SKM-1 (cell line): ENCODE results near the gene LMNA.
"Not testable (repeated sequence)": the region's sequence is repeated elsewhere in the genome, so short reads cannot be mapped to it uniquely, and the experiment has no call there.

Source experiments
- DNase-seq: peaks from one replicate; lab custom pipeline; 2025; ENCODE audit not compliant: unreplicated experiment; lab: John Stamatoyannopoulos, UW

Gene LMNA

DNA sequence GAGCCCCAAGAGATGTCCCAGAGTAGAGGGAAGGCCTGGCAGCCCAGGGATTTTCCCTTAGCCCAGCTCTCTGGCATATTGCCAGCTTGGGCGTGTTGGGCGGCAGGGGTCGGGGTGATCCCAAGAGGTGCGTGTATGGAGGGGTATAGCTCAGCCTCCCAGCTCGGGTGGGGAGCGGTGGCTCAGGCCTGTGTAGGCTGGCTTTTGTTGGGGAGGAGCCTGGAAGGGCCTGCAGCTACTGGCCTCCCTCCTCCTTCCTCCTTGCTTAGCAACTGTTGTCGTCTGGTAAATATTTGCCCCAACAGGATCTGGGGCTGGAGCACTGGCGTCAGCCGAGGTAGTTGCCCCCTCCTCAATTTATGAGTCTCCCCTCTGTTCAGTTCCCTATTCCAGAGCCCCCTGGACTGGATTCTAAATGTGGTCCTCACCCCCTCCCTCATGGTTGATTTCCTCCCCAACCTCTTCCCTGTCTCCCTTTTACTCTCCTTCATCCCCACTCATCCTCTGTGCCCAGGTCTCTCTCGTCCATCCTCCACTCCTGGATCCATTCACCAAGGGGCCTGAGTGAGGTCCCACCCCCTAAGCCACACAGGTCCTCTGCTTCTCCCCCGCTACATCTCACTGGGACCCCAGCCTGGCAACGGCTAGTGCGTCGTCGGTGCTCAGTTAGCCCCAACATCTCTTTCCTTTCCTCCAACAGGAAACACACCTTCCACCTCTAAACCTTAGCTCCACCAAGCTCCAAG lies 10.3 kb upstream of the LMNA start:
- no peak for DNase-seq

DNA sequence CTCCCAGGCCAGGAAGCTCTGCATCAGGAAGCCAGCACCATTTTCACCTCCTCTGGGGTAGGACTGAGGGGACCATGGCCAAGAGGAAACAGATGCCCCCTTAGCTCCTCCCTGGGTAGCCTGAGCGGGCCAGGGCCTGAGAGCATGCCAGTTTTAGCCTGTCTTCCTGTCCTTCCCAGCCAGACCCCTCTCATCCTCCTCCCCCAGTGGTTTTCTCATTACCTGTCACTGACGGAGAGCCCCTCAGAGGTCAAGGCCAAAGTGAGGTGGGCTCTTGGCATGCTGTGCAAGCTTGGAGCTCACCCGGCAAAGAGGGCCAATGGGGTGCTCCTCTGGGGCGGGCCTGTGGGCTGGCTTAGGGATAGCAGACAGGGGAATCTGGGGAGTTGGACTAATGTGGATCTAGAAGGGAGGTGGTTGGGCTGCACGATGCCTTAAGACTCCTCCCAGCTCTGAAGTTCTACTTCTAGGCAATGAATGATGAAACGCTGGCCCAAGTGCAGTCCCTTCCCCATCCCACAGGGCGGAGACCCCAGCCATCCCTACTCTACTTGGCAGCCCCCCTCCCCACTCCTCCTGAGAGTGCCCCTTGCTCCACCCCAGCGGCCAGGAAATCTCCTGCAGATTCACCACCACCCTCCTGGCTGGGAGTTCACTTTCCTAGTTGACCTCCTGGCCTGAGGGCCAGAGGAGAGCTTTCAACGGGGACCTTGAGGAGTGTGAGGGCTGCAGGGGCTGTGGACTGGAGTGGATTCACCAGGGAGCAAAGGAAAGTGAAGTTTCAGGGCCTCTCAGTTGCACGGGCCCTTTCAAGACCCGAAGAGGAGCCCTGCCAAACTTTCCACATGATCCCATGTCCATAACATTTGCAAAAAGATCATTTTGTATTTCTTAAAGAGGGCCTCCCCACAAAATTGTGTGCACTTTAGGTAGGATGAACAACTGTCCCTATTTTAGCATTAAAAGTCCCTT lies 9.4 kb upstream of the LMNA start:
- DNase-seq = no peak

- DNase-seq = no peak
Observed at GRCh38 chr1:156106624-156107488, 7.7 kb upstream of the LMNA start.

DNA sequence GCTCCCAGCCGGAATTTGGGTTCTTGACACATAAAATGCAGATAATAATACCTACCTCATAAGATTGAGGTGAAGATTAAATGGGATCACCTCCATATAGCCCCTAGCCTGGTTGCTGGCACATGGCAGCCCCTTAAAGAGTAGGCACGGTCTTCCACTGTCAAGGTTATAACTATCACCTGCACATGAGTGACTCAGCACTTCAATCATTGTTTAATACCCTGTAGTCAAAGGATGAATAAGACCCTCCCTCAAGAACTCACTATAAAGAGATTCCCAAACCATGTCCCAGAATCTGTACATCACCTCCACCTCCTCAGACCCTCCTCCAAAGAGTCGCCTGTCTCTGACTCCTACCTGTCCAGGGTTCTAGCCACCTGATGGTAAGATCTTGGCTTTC lies 6.5 kb upstream of the LMNA start:
- DNase-seq = no peak

- no peak for DNase-seq
Observed at GRCh38 chr1:156108664-156109241, 5.8 kb upstream of the LMNA start.

DNA sequence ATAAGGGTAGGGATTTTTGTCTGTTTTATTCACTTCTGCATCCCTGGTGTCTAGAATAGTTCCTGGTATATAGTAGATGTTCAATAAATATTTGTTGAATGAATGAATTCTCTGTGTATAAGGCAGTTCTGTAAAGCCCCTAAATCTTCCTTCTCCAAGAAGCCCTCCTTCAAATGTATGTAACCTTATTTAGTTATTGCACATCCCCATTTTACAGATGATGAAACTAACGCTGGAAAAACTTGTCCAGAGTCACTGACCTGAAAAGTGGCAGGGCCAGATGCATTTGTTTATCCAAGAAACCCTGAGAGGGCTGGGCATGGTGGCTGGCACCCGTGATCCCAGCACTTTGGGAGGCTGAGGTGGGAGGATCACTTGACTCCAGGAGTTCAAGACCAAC lies 4.3 kb upstream of the LMNA start:
- DNase-seq = no peak

DNA sequence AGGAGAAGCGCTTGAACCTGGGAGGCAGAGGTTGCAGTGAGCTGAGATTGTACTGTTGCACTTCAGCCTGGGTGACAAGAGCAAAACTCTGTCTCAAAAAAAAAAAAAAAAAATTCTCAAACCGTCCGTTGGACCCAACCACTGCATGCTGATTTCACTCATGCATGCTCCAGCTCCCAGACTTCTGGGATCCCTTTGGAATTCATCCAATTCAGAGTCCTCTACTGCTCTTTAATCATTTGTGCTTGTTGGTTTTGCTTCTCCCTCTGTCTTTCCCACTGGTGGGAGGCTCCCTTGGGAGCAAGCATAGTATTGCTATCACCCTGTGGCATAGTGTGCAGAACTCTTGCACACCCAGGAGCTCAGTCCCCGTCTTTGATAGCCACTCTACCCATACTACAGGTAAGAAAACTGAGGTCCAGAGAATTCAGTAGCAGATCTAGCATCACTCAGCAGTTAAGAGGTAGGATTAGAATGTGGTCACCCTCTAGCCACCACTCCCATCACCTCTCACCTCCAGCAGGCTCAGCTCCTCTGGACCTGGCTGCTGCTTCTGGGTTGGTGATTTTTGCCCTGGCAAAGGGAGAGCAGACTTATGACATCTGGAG lies 3.1 kb upstream of the LMNA start:
- no peak for DNase-seq

- DNase-seq = no peak
Observed at GRCh38 chr1:156112276-156113137, 2.0 kb upstream of the LMNA start.

DNA sequence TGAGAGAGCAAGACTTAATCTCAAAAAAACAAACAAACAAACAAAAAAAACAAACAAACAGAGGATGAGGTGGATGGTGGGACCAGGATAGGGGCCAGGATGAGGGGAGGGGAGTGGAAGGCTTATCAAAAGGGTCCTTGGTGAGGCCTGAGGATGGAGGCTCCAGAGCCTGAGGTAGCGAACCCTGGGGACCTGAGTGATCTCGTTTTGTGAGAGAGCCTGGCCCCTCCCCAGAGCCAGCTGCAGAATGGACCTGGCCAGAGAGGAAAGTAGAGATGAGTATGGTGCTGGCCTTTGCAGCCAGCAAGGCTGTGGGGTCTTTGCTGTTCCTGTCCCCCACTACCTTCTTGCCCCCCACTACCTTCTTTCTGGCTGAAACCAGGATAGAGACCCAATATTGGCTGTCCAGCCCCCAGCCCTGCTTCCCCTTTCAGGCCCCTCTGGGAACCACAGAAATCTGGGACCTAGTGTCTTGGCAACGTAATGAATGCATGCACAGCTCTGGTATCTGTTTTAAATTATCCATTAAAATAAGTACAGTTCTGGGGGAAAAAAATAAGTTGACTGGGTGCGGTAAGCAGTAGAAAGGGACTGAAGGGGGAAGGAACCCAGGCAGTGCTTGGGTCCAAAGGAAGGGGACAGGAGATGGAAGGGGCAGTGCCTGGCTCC lies 1.1 kb upstream of the LMNA start:
- DNase-seq = no peak

DNA sequence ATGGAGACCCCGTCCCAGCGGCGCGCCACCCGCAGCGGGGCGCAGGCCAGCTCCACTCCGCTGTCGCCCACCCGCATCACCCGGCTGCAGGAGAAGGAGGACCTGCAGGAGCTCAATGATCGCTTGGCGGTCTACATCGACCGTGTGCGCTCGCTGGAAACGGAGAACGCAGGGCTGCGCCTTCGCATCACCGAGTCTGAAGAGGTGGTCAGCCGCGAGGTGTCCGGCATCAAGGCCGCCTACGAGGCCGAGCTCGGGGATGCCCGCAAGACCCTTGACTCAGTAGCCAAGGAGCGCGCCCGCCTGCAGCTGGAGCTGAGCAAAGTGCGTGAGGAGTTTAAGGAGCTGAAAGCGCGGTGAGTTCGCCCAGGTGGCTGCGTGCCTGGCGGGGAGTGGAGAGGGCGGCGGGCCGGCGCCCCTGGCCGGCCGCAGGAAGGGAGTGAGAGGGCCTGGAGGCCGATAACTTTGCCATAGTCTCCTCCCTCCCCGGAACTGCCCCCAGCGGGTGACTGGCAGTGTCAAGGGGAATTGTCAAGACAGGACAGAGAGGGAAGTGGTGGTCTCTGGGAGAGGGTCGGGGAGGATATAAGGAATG lies 505 bp downstream of the LMNA start:
- no peak for DNase-seq

DNA sequence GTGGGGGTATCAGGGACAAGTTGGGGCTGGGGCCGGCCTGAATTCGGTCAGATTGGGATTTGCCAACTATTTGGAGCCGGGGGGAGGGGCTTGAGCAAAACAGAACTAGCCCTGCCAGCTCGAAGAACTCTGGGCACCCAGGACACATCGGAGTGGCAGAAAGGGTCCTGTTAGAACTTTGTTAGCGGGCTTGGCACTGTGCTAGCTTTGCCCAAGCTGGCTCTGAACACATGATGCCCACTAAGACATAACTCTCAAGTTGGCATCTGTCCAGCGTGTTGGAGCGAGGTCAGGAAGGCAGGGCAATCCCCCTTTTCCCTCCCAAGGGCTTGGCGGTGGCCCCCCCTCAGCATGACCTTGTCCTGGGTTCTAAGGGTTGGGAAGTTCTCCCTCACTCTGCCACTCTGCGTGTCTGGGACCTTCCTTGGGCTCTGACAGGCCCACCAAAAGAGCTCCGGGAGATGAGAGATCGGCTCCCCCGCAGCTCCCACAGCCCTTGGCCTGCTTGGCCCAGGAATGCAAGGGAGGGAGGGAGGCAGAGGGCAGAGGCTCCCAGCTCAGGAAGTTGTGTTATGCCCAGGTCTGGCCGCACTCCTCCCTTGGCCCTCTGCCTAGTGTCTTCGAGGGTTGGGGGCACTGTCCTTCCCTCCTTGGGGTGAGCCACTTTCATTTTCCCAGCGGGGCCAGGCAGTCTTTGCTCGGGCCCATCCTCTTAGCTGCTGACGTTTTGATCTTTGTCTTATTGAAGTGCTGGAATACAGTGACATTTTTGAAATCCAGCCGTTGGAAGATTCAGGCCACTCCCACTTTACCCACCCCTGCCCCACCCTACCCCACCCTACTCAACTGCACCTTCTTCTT lies 1.2 kb downstream of the LMNA start:
- DNase-seq = no peak

DNA sequence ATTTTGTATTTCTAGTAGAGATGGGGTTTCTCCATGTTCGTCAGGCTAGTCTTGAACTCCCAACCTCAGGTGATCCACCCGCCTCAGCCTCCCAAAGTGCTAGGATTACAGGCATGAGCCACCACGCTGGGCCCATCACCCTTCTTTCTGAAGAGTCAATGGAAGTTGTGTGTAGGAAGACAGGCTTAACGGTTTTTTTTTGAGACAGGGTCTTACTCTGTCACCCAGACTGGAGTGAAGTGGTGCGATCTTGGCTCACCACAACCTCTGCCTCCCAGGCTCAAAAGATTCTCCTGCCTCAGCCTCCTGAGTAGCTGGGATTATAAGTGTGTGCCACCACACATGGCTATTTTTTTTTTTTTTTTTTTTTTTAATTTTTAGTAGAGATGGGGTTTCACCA lies 2.2 kb downstream of the LMNA start:
- not testable (repeated sequence) for DNase-seq

DNA sequence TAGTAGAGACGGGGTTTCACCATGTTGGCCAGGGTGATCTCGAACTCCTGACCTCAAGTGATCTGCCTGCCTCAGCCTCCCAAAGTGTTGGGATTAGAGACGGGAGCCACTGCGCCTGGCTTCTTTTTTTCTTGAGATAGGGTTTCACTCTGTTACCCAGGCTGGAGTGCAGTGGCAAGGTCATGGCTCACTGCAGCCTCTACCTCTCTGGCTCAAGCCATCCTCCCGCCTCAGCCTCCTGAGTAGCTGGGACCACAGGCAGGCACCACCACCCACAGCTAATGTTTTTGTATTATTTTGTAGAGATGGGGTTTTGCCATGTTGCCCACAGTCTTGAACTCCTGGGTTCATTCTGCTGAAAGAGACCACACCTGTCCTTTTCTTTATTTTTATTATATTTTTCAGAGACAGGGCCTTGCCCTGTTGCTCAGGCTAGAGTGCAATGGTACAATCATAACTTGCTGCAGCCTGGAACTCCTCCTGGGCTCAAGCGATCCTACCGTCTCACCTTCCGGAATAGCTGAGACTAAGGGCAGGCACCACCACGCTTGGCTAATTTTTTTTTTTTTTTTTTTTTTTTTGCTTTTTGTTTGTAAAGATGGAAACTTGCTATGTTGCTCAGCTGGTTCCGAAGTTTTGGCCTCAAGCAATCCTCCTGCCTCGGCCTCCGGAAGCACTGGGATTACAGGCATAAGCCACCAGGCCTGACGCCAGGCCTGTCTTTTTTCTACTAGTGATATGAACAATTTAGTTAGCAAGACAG lies 3.1 kb downstream of the LMNA start:
- DNase-seq = no peak

DNA sequence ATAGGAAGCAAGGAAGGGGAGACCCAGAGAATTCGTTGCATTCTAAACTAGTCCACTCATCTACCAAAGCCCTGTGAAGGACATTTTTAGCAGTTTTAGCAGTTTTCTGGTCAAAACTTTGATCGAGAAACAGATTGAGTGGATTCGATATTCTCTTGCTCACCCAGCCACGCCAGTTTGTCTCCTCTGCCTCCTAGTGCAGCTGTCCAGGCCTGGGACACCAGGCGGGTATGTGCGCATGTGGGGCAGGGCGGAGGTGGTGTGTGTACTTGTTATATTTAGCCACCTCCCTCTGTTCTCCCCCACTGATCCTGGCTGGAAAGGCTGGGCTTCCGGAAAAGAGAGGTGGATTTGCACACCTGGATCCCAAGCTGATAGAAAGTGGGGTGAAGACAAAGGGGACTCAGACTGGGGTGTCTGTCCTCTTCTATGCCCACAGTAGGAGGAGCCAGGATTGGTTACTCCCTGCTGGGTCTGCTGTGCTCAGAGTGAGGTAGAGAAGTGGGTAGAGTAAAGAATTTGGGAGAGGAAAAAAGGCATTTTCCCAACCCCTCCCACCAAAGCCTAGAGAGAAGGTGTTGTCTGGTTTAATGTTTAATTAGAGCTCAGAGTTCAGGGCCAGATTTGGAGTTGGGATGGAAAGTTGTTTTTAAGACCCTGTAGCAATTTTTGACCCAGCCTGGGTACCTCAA lies 3.8 kb downstream of the LMNA start:
- no peak for DNase-seq

- DNase-seq = peak; percentile 84
Observed at GRCh38 chr1:156119503-156120209, 5.1 kb downstream of the LMNA start.

GRCh38 chr1:156120318-156120717 lies 5.8 kb downstream of the LMNA start:
- DNase-seq = no peak
